Endometrial microvascular endothelial cells (primary cell): ENCODE measurements around the gene GPD1. TPM values are rescaled to one million over a fixed set of nuclear protein-coding genes. Genes with fewer than 3 reads are reported as not detected.

ENCODE experiments used
- in situ Hi-C: cut with HindIII; loops from 2 replicates; pipeline ENCODE4 v1.10.0; 2017; ENCODE audit warnings: low sequenced_read_pairs, low pct_unique_long_range_greater_than_20kb; ENCODE audit errors: inconsistent ontology term
- total RNA-seq: library from RNA; depleted of rRNA; stranded (reverse); fragments of >200 nt; gene quantifications from one replicate; pipeline ENCODE4 v1.2.3, GENCODE V29; 2015; ENCODE audit errors: inconsistent ontology term

The GPD1 gene
- total RNA-seq, result not detected

- in situ Hi-C loops, result no loop called here
These were observed at the start of gene GPD1 for GRCh38 chr12:50103767-50104321. GPD1 (plus strand) TSS chr12:50104008; CDS start chr12:50104051, 43 bp downstream.

GRCh38 chr12:50055831-50056638, 47.8 kb upstream of the GPD1 start:
- in situ Hi-C loops, result no loop called here

- in situ Hi-C loops, result no loop called here
These were observed 47.2 kb upstream of the GPD1 start for GRCh38 chr12:50056639-50056976.

GRCh38 chr12:50057000-50057841, 46.6 kb upstream of the GPD1 start, which contains the start of gene ASIC1:
ASIC1 (plus strand) TSS chr12:50057596; CDS start chr12:50058767, 1,171 bp downstream.
- in situ Hi-C loops, result no loop called here

GRCh38 chr12:50057896-50058670, 45.7 kb upstream of the GPD1 start:
- in situ Hi-C loops, result no loop called here

- in situ Hi-C loops, result no loop called here
These were observed 45.0 kb upstream of the GPD1 start for GRCh38 chr12:50058743-50059312.

GRCh38 chr12:50059440-50060119, 44.2 kb upstream of the GPD1 start:
- in situ Hi-C loops, result loop anchor here (10.0 kb wide), 1 partner anchor 95 kb away; the partner anchor contains the start of gene AQP5

- in situ Hi-C loops, result loop anchor here (10.0 kb wide), 1 partner anchor 95 kb away; the partner anchor contains the start of gene AQP5
These were observed 43.7 kb upstream of the GPD1 start for GRCh38 chr12:50060120-50060468.

GRCh38 chr12:50061171-50061570, 42.6 kb upstream of the GPD1 start:
- in situ Hi-C loops, result loop anchor here (10.0 kb wide), 1 partner anchor 96 kb away; the partner anchor contains the start of gene AQP5

GRCh38 chr12:50061946-50062686, 41.7 kb upstream of the GPD1 start:
- in situ Hi-C loops, result loop anchor here (10.0 kb wide), 1 partner anchor 97 kb away; the partner anchor contains the start of gene AQP5

GRCh38 chr12:50062728-50063460, 40.9 kb upstream of the GPD1 start:
- in situ Hi-C loops, result loop anchor here (10.0 kb wide), 1 partner anchor 98 kb away; the partner anchor contains the start of gene AQP5

- in situ Hi-C loops, result loop anchor here (10.0 kb wide), 1 partner anchor 101 kb away; the partner anchor contains the start of gene AQP5
These were observed 38.0 kb upstream of the GPD1 start for GRCh38 chr12:50065726-50066310.

GRCh38 chr12:50066402-50066801, 37.4 kb upstream of the GPD1 start:
- in situ Hi-C loops, result loop anchor here (10.0 kb wide), 1 partner anchor 102 kb away; the partner anchor contains the start of gene AQP5

- in situ Hi-C loops, result loop anchor here (10.0 kb wide), 1 partner anchor 104 kb away; the partner anchor contains the start of gene AQP5
These were observed 34.7 kb upstream of the GPD1 start for GRCh38 chr12:50069069-50069468.

GRCh38 chr12:50069539-50069938, 34.3 kb upstream of the GPD1 start:
- in situ Hi-C loops, result loop anchor here (10.0 kb wide), 1 partner anchor 105 kb away; the partner anchor contains the start of gene AQP5
